Fibroblast of mammary gland (primary cell): Measurements from ENCODE around the gene HSD17B2.

ENCODE experiments used
- DNase-seq: peaks from one replicate; pipeline ENCODE4 v3.0.0-alpha.2; 2010; ENCODE audit warnings: low read depth
- H3K4me3 ChIP-seq: 2 replicates; pipeline ENCODE4 v1.5.1; 2011; ENCODE audit warnings: low read depth, mild to moderate bottlenecking, low read length, moderate library complexity; ENCODE audit not compliant: control insufficient read depth
- TF ChIP-seq, protein P1 (sequence below): conservative IDR thresholded peaks from 2 replicates; pipeline ENCODE4 v1.5.1; 2011; ENCODE audit warnings: low read depth, low read length, inconsistent platforms; ENCODE audit not compliant: control insufficient read depth, insufficient read depth

The HSD17B2 gene

DNA sequence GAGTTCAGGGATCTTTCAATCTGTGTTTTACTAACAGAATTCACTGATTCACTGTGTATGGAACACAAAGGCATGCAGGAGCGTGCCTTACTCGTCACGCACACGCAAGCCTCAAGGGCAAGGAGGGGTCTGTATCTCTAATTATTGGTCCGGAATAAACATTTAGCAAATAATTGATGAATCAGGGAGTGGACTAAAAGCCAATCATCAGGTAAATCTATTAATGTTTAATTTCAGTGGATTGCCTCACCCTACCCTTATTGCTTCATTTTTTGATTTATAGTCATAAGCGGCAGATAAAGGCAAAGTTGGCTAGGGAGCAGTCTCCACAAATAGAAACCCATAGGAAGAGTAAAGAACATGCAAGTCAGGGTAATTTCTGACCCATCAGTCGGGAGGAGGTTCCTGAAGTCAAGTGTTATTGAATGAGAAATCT lies 7.4 kb upstream of the HSD17B2 start:
- DNase-seq, result no peak
- no peak overlapping the region for H3K4me3 ChIP-seq
- TF ChIP-seq, protein P1, sequence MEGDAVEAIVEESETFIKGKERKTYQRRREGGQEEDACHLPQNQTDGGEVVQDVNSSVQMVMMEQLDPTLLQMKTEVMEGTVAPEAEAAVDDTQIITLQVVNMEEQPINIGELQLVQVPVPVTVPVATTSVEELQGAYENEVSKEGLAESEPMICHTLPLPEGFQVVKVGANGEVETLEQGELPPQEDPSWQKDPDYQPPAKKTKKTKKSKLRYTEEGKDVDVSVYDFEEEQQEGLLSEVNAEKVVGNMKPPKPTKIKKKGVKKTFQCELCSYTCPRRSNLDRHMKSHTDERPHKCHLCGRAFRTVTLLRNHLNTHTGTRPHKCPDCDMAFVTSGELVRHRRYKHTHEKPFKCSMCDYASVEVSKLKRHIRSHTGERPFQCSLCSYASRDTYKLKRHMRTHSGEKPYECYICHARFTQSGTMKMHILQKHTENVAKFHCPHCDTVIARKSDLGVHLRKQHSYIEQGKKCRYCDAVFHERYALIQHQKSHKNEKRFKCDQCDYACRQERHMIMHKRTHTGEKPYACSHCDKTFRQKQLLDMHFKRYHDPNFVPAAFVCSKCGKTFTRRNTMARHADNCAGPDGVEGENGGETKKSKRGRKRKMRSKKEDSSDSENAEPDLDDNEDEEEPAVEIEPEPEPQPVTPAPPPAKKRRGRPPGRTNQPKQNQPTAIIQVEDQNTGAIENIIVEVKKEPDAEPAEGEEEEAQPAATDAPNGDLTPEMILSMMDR, result no peak

DNA sequence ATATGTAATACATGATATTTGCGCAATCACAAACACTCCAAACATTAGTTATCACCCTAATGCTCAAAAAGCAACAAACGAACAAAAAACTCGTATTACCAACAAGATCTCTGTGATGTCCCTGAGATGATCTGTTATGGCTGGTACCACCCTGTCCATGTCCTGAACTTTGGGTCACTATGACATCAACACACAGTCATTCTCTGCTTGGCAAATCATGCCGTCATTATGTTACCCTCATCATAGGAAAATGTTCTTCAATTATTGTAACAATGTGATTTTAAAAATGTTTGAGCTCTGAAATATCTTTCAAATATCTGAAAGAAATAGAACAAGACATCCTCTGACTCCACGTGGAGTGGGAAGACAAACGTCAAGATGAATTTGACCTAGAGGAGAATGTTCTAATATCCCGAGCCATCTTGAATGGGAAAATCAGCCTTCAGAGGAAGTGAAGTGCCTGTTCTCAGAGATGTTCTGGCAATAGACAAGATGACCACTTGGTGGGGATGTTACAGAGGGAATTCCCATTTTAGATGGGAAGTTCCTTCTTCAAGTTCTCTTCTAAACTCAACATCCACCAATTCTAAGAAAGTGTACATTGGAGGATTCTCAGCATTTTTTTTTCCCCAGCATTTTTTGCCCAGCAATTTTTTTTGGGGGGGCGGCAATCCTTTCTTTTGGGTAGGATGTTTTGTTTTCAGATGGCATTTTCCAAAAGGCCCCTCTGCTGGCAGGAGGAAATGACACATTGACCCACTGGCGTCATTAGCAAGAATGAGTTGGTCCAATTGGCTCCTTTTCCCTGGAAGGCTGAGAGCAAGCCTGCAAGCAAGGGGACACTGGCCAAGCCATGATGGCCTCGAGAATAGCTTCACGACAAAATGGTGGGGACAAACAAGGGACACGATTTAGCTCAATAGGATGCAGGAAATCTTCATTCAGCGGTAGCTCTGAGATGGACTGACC lies 3.7 kb upstream of the HSD17B2 start:
- H3K4me3 ChIP-seq, result no peak overlapping the region
- peak; percentile 55 for DNase-seq
- TF ChIP-seq, protein P1, result peak; percentile 42

DNA sequence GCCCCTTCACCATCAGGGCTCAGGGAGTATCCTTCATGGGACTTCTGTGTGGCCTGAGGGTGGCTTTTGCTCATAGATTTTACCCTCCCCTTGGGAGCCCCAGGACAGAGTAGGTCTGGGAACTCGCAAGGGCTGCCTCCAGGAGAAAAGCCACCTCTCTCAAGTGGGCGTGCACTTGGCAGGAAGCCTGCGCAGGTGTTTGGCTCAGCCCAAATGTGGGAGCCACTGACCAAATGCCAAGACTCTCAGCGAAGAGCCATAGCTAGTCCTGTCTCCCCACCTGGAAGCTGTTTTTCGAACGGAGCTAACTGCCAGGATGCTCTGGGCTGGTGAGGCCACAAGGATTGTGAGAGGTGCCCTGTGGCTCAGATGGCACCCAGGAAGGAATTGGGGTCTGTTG lies 2.0 kb upstream of the HSD17B2 start:
- no peak overlapping the region for H3K4me3 ChIP-seq
- no peak for DNase-seq
- TF ChIP-seq, protein P1, result no peak

DNA sequence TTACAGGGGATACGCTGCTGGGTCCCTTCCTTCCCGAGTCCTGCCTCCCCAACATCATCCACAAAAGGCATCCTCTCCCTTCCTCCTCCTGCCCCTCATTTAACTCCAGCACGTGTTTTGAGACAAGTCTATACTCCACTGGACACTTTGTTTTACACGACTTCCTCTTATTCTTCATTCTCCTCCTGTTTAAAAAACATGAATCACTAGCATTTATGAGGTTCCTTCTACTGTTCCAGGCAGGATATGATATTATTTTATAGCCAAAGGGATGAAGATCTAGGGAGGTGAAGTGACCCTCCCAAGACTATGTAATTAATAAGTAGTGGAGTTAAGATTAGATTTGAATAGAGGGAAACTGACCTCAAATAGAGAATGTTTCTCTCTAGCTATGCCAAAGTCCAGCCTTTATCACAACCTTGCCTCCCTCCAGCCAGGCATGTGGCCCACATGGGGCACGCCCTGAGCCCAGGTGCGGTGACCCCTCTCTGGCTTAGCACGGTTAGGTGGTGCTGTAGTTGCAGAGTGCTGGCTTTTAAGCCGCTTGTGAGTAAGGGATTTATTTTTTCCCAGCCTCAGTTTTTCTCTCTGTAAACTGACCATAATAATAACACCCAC lies 1.3 kb upstream of the HSD17B2 start:
- TF ChIP-seq, protein P1, result no peak
- H3K4me3 ChIP-seq, result no peak overlapping the region
- no peak for DNase-seq

DNA sequence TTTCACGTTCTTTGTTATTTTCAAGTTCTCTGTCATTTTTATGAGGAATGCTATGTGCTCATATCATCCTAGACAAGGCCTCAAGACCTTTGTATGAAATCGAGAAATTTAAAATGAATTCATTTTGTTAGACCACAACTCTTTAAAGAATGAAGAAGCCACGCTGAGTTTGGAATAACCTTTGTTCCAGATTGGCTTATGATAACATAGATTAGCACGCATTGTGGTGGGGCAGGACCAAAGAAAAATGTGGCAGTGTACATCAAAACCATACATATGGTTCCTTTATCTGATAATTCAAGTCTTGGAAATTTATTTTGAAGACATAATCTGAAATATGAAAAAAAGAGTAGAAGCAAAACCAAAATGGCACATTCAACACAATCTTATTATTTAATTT lies 2.2 kb downstream of the HSD17B2 start:
- no peak for DNase-seq
- no peak overlapping the region for H3K4me3 ChIP-seq
- TF ChIP-seq, protein P1, result no peak

DNA sequence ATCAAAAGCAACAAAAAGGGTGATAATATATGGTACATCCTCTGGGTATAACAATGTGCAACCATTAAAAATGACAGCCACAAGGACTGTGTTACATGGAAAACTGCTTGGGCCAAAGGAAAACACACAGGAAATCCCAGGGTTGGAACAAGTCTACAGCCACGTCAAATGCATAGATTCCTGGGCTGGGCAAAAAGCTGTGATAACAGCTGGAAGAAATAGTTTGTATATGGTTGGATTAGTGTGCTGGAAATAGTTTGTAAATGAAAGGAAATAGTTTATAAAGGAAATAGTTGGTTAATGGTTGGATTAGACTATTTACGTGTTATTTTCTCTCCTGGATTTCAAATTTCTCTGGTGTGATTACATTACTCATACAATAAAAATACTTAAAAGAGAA lies 2.6 kb downstream of the HSD17B2 start:
- DNase-seq, result no peak
- TF ChIP-seq, protein P1, result no peak
- H3K4me3 ChIP-seq, result no peak overlapping the region
